Thyroid gland (tissue), 4 donors: ENCODE measurements around the gene CCDC187.

Experiments
- CTCF ChIP-seq, 6 experiments: fragments of 200-600 bp in 3 of 6; fragments of 450-650 bp in 3 of 6; sonication (generic) in 3 of 6; IDR thresholded peaks; one replicate each; pipeline ENCODE4 v1.5.1; 2016 to 2019; ENCODE audit warnings: antibody characterized with exemption in 6 of 6, mild to moderate bottlenecking in 2 of 6, inconsistent platforms in 1 of 6, moderate library complexity in 1 of 6
- POLR2A ChIP-seq, 2 donors: fragments of 450-650 bp; IDR thresholded peaks; one replicate each; pipeline ENCODE4 v1.6.1; 2017; ENCODE audit warnings: antibody characterized with exemption in 2 of 2, mild to moderate bottlenecking in 2 of 2, moderate library complexity in 1 of 2

DNA sequence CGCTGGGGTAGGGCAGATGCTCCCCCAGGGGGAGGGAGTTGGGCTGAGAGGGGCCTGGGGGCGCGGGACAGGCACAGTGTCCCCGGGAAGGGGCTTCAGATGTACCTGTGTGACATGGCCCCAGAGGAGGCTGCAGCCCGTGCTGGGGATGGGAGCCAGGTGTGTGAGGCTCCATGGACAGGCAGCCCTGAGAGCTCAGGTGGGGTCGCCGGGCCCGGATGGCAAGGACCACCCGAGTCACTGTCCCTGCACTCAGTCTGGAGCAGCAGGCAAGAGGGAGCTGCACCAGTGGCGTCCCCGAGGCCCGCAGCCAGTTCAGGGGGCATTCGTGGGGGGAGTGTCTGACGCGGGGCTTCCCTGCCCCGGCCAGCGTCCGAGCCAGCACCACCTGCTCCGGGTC is 18.9 kb downstream of the CCDC187 start:
- no peak for TF ChIP-seq POLR2A (IDR thresholded peaks at IDR 0.05)
- no peak for TF ChIP-seq CTCF (IDR thresholded peaks at IDR 0.05)
